Heart left ventricle (tissue), 16 donors: ENCODE measurements around the gene SORCS2. TPM values are rescaled to one million over a fixed set of nuclear protein-coding genes. Genes with fewer than 3 reads are reported as not detected.

Source experiments
- ATAC-seq, 4 donors: fragments of 200-7000 bp; cut with Tn5 transposase; one replicate each; pipeline ENCODE4 v1.9.1; 2020 to 2022; ENCODE audit warnings: moderate library complexity in 4 of 4, mild to moderate bottlenecking in 3 of 4, moderate number of reproducible peaks in 1 of 4
- DNase-seq, 5 donors: peaks; one replicate each; pipeline ENCODE4 v3.0.0-alpha.2; 2020
- H3K27ac ChIP-seq, 12 donors: fragments of 200-600 bp; sonication (generic) in 4 of 12; one replicate each; pipeline versions ENCODE4 v1.5.0 to v1.8.0; 2016 to 2022; ENCODE audit warnings: mild to moderate bottlenecking in 2 of 12
- H3K27me3 ChIP-seq, 9 donors: fragments of 200-600 bp; sonication (generic) in 2 of 9; one replicate each; pipeline versions ENCODE4 v1.5.1 to v1.8.0; 2016 to 2022; ENCODE audit warnings: mild to moderate bottlenecking in 3 of 9
- H3K36me3 ChIP-seq, 9 donors: fragments of 200-600 bp; sonication (generic) in 2 of 9; one replicate each; pipeline versions ENCODE4 v1.5.0 to v1.8.0; 2018 to 2022; ENCODE audit warnings: mild to moderate bottlenecking in 2 of 9
- H3K4me1 ChIP-seq, 12 donors: fragments of 200-600 bp; sonication (generic) in 4 of 12; one replicate each; pipeline versions ENCODE4 v1.5.0 to v1.8.0; 2016 to 2022; ENCODE audit warnings: mild to moderate bottlenecking in 3 of 12
- H3K4me3 ChIP-seq, 12 donors: fragments of 200-600 bp; sonication (generic) in 4 of 12; one replicate each; pipeline versions ENCODE4 v1.5.0 to v1.8.0; 2017 to 2022; ENCODE audit warnings: mild to moderate bottlenecking in 9 of 12, moderate library complexity in 4 of 12
- H3K9me3 ChIP-seq, 12 donors: fragments of 200-600 bp; sonication (generic) in 4 of 12; one replicate each; pipeline versions ENCODE4 v1.5.0 to v1.8.0; 2016 to 2022; ENCODE audit warnings: mild to moderate bottlenecking in 1 of 12
- CTCF ChIP-seq, 12 donors: fragments of 200-600 bp; sonication (generic) in 4 of 12; IDR thresholded peaks; one replicate each; pipeline versions ENCODE4 v1.5.0 to v1.8.0; 2018 to 2022; ENCODE audit warnings: antibody characterized with exemption in 12 of 12, mild to moderate bottlenecking in 5 of 12
- POLR2A ChIP-seq, 2 donors: fragments of 450-650 bp; IDR thresholded peaks; one replicate each; pipeline ENCODE4 v1.6.1; 2017; ENCODE audit warnings: antibody characterized with exemption in 2 of 2, mild to moderate bottlenecking in 2 of 2, moderate library complexity in 2 of 2
- WGBS, 4 donors: extraction: QIAGEN DNeasy Blood & Tissue Kit in 2 of 4; methylation state at CpG; one replicate each; pipeline versions ENCODE4 v1.1.5 to v1.1.7; 2013 to 2018; 5-methylcytosine and 5-hydroxymethylcytosine counted together
- intact Hi-C, 10 donors: fragments of 100-400 bp; cut with DNase I; formaldehyde crosslinking; loops; one replicate each; pipeline versions ENCODE4 v1.11.1 to v1.14.2; 2022
- polyA plus RNA-seq, 2 donors: library from polyadenylated mRNA; stranded (reverse); fragments of 200-250 nt; gene quantifications; one replicate each; pipeline ENCODE4 v1.2.3, GENCODE V29; 2013
- total RNA-seq, 9 donors: library from RNA; depleted of rRNA in 2 of 9; stranded (reverse); fragments of >200 nt in 2 of 9; fragmentation: NEBNext Ultra II Directional in 3 of 9; extraction: Animal tissue kit (Norgen Biotek cat#: 25700) in 3 of 9; gene quantifications; one replicate each; pipeline versions ENCODE4 v1.1.0 to v1.2.4, GENCODE V29; 2016 to 2023
- donor health status: ischemic (EF 13 %, LVEDD 7.1; RV severe dilation, severe dysfunction).
- donor health status: healthy with polysubstance abuse.
- donor health status: DM: no; HTN: yes; CAD: no.
- donor health status: DM: no; HTN: no; CAD: no.
- donor health status: ischemic (EF 25% LVEDD 6.9; RV normal size, moderate dysfunction).
- donor health status: ischemic (EF 25% LVEDD 5.7; RV mildly dilated, moderate dysfunction).
- donor health status: healthy.
- donor health status: DM: yes; HTN: yes; CAD: no.
- donor health status: ischemic (EF 35%, LVEDD 5.7; RV mildly dilated, moderate dysfunction).
- donor health status: nonischemic (EF 11% LVEDD 7.7; RV severe dilation, severe dysfunction).
- donor health status: DM: yes; HTN: yes; CAD: no.
- donor health status: PGD.
- donor health status: ischemic (EF 29% LVEDD 5.4; RV normal size, mild dysfunction).
- donor health status: nonischemic (EF 23%, LVEDD 6.1; RV moderate dilation, normal function).

Gene SORCS2
- total and polyA plus RNA-seq, 11 donors, result 0.28 to 5.5 (median 2.4) TPM

- TF ChIP-seq POLR2A (IDR thresholded peaks at IDR 0.05), result no peak
- no peak for TF ChIP-seq CTCF (IDR thresholded peaks at IDR 0.05)
- DNase-seq, result peak in 1 of 5 donors; percentile 42
- H3K4me3 ChIP-seq, result no peak overlapping the region
- H3K27ac ChIP-seq, result no peak overlapping the region
- 74 to 86% (median 81%) methylated on average over 9 to 15 of the region's 15 CpGs for WGBS, 4 donors
- H3K9me3 ChIP-seq, result no peaks in the 10 kb centered on the region
- ATAC-seq, result no peak
- no peaks in the 10 kb centered on the region for H3K4me1 ChIP-seq
- H3K27me3 ChIP-seq, result no peaks in the 10 kb centered on the region
- intact Hi-C loops, result no loop called here
- no peaks in the 10 kb centered on the region for H3K36me3 ChIP-seq
These were observed 46.1 kb upstream of the SORCS2 start for GRCh38 chr4:7146059-7146785.

- 80 to 93% (median 87%) methylated on average over 11 of the region's 11 CpGs for WGBS, 4 donors
- Histone ChIP-seq H3K4me3 (no peak overlapping the region), H3K36me3 (no peaks in the 10 kb centered on the region), H3K27me3 (no peaks in the 10 kb centered on the region), H3K27ac (no peak overlapping the region), H3K9me3 (no peaks in the 10 kb centered on the region), H3K4me1 (no peaks in the 10 kb centered on the region)
- TF ChIP-seq CTCF (IDR thresholded peaks at IDR 0.05), result no peak
- no peak for TF ChIP-seq POLR2A (IDR thresholded peaks at IDR 0.05)
- intact Hi-C loops, result no loop called here
- ATAC-seq (no peak), DNase-seq (peak in 1 of 5 donors; percentile 26)
These were observed 45.6 kb upstream of the SORCS2 start for GRCh38 chr4:7146786-7147115.

GRCh38 chr4:7147261-7147660 is 45.1 kb upstream of the SORCS2 start:
- intact Hi-C loops, result no loop called here
- H3K27ac ChIP-seq, result no peak overlapping the region
- H3K4me3 ChIP-seq, result no peak overlapping the region
- no peaks in the 10 kb centered on the region for H3K9me3 ChIP-seq
- ATAC-seq, result no peak
- TF ChIP-seq CTCF (IDR thresholded peaks at IDR 0.05), result no peak
- no peak for TF ChIP-seq POLR2A (IDR thresholded peaks at IDR 0.05)
- no peaks in the 10 kb centered on the region for H3K36me3 ChIP-seq
- no peaks in the 10 kb centered on the region for H3K27me3 ChIP-seq
- 79 to 90% (median 88%) methylated on average over 7 to 15 of the region's 15 CpGs for WGBS, 4 donors
- peak in 1 of 5 donors; percentile 18 for DNase-seq
- H3K4me1 ChIP-seq, result no peaks in the 10 kb centered on the region

DNA sequence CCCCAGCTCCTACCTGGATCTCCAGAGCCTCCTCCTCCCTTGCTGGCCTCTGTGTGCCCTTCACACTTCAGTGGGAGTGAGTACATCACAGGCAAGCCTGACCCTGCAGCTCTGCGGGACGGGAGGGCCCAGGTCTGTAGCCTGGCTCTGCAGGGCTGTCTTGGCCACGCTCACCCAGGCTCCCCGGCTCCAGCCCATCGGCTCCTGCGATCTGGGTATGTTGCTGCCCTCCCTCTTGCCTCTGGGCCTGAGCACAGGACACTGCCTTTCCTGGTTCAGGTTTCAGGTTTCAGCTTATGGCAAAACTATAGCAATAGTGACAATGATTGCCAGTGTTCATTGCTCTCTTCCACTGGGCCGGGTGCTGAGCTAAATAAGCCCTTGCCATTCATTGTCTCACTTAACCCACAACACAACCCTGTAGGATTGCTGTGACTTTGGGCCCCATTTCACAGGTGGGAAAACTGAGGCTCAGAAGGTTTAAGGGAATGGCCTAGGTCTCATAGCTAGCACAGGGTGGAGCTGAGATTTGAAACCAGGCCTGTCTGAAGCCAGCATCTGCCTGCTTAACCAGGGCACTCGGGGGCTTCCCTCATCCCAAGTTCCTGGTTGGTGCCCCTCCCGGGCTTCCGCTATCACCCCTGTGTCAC is 44.6 kb upstream of the SORCS2 start:
- H3K27ac ChIP-seq, result no peak overlapping the region
- no peaks in the 10 kb centered on the region for H3K9me3 ChIP-seq
- DNase-seq (no peak), ATAC-seq (no peak)
- H3K4me3 ChIP-seq, result no peak overlapping the region
- 90 to 96% (median 92%) methylated on average over 9 to 10 of the region's 10 CpGs for WGBS, 4 donors
- H3K4me1 ChIP-seq, result no peaks in the 10 kb centered on the region
- H3K27me3 ChIP-seq, result no peaks in the 10 kb centered on the region
- no peak for TF ChIP-seq CTCF (IDR thresholded peaks at IDR 0.05)
- no peak for TF ChIP-seq POLR2A (IDR thresholded peaks at IDR 0.05)
- intact Hi-C loops, result no loop called here
- no peaks in the 10 kb centered on the region for H3K36me3 ChIP-seq
